Lung (tissue), 12 donors: ENCODE data around the gene FBXL12. TPM values are rescaled to one million over a fixed set of nuclear protein-coding genes. Genes with fewer than 3 reads are reported as not detected.
"Not testable (repeated sequence)": the region's sequence is repeated elsewhere in the genome, so short reads cannot be mapped to it uniquely, and the experiment has no call there.

Experiments used
- ATAC-seq: fragments of 200-7000 bp; cut with Tn5 transposase; one replicate; pipeline ENCODE4 v1.9.1; 2020; ENCODE audit warnings: moderate number of reproducible peaks; ENCODE audit not compliant: insufficient read depth, low FRiP score
- DNase-seq, 3 donors: peaks; one replicate each; pipeline ENCODE4 v3.0.0-alpha.2; 2013 to 2017
- H3K27ac ChIP-seq, 2 donors: one replicate each; pipeline ENCODE4 v1.5.1; 2013; ENCODE audit warnings: mild to moderate bottlenecking in 2 of 2, moderate library complexity in 2 of 2, control low read depth in 1 of 2, inconsistent platforms in 1 of 2, low read depth in 1 of 2, low read length in 1 of 2
- H3K27me3 ChIP-seq, 3 donors: one replicate each; pipeline ENCODE4 v1.5.1; 2013; ENCODE audit warnings: low read length in 2 of 3; ENCODE audit not compliant: control insufficient read depth in 3 of 3, insufficient read depth in 3 of 3
- H3K36me3 ChIP-seq, 4 donors: one replicate each; pipeline ENCODE4 v1.5.1; 2013; ENCODE audit warnings: low read length in 4 of 4, mild to moderate bottlenecking in 1 of 4, moderate library complexity in 1 of 4; ENCODE audit not compliant: control insufficient read depth in 4 of 4, insufficient read depth in 4 of 4
- H3K4me1 ChIP-seq, 5 donors: one replicate each; pipeline ENCODE4 v1.5.1; 2013; ENCODE audit warnings: low read length in 5 of 5, mild to moderate bottlenecking in 2 of 5, moderate library complexity in 1 of 5; ENCODE audit not compliant: control insufficient read depth in 5 of 5, insufficient read depth in 5 of 5
- H3K4me3 ChIP-seq: one replicate; pipeline ENCODE4 v1.5.1; 2013; ENCODE audit warnings: mild to moderate bottlenecking, control low read depth, moderate library complexity
- H3K9ac ChIP-seq, 2 donors: one replicate each; pipeline ENCODE4 v1.5.1; 2013; ENCODE audit warnings: low read length in 2 of 2, control low read depth in 1 of 2; ENCODE audit not compliant: insufficient read depth in 1 of 2
- H3K9me3 ChIP-seq, 4 donors: one replicate each; pipeline ENCODE4 v1.5.1; 2013; ENCODE audit warnings: low read length in 3 of 4, mild to moderate bottlenecking in 1 of 4, moderate library complexity in 1 of 4; ENCODE audit not compliant: control insufficient read depth in 4 of 4, insufficient read depth in 3 of 4
- WGBS, 2 donors: extraction: QIAGEN DNeasy Blood & Tissue Kit; methylation state at CpG; one replicate each; pipeline ENCODE4 v1.1.7; 2013; 5-methylcytosine and 5-hydroxymethylcytosine counted together
- polyA plus RNA-seq, 2 donors: library from polyadenylated mRNA; stranded (reverse); fragments of 200-250 nt; gene quantifications; one replicate each; pipeline ENCODE4 v1.2.1, GENCODE V29; 2013
- total RNA-seq, 2 donors: library from RNA; depleted of rRNA in 1 of 2; stranded (reverse); fragments of >200 nt in 1 of 2; gene quantifications; one replicate each; pipeline ENCODE4 v1.2.1, GENCODE V29; 2014 to 2021
- TF ChIP-seq, protein P1 (sequence below): IDR thresholded peaks from 2 replicates; pipeline ENCODE4 v1.5.1; 2012; ENCODE audit warnings: mild to moderate bottlenecking; ENCODE audit errors: control extremely low read depth, extremely low read depth
- donor health status: control.
- donor health status: control.
- donor health status: Bipolar disorder and iron deficiency.
- donor health status: healthy.
- donor health status: DM: yes; HTN: yes; CAD: no.

The FBXL12 gene
- total and polyA plus RNA-seq, 4 donors: 18.8 to 27.0 (median 24.9) TPM

DNA sequence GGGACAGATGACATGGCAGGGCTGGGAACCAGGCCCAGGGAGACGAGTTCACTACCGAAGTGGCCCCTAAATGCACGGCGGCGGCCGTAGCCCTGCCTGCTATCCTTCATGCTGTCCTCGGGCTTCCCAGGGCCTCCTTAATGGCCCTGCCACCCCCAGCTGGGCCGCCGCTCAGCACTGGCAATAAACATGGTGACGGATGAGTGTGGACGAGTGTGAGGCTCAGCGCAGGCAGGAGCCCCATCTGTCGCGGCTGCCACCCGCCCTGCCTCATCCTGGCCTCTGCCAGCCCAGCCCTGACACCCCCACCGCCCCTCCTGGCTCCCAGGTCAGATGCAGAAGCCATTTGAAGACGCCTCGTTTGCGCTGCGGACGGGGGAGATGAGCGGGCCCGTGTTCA is 29.9 kb upstream of the FBXL12 start:
- no peaks in the 10 kb centered on the region for H3K27me3 ChIP-seq
- H3K27ac ChIP-seq: no peak overlapping the region
- no peak overlapping the region for H3K4me3 ChIP-seq
- H3K4me1 ChIP-seq: no peaks in the 10 kb centered on the region
- TF ChIP-seq, protein P1, sequence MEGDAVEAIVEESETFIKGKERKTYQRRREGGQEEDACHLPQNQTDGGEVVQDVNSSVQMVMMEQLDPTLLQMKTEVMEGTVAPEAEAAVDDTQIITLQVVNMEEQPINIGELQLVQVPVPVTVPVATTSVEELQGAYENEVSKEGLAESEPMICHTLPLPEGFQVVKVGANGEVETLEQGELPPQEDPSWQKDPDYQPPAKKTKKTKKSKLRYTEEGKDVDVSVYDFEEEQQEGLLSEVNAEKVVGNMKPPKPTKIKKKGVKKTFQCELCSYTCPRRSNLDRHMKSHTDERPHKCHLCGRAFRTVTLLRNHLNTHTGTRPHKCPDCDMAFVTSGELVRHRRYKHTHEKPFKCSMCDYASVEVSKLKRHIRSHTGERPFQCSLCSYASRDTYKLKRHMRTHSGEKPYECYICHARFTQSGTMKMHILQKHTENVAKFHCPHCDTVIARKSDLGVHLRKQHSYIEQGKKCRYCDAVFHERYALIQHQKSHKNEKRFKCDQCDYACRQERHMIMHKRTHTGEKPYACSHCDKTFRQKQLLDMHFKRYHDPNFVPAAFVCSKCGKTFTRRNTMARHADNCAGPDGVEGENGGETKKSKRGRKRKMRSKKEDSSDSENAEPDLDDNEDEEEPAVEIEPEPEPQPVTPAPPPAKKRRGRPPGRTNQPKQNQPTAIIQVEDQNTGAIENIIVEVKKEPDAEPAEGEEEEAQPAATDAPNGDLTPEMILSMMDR: no peak
- no peak for DNase-seq
- no peak for ATAC-seq
- 88 to 91% methylated on average over 23 of the region's 23 CpGs for WGBS, 2 donors
- H3K9ac ChIP-seq: no peak overlapping the region
- H3K36me3 ChIP-seq: peaks cover 4 to 55% (median 19%) of the 10 kb centered on the region in 4 donors
- no peaks in the 10 kb centered on the region for H3K9me3 ChIP-seq

DNA sequence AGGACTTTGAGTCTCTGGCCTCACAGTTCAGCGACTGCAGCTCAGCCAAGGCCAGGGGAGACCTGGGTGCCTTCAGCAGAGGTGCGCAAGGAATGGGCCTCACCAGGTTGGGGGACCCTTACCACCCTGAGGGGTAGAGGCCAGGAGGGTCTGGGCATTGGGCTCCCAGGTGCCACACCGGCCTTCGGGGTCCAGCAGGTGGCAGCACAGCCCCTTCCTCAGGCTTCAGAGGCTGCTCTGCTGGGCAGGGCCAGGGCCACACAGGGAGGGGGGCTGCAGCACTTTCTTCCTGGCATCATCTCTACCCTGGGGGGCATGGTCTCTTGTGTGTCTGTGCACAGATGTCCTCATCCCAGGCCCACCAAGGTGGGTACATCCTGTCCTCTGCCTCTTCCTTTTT is 29.2 kb upstream of the FBXL12 start:
- TF ChIP-seq, protein P1: no peak
- DNase-seq (no peak), ATAC-seq (no peak)
- Histone ChIP-seq H3K9ac (no peak overlapping the region), H3K4me3 (no peak overlapping the region), H3K4me1 (no peaks in the 10 kb centered on the region), H3K9me3 (peaks cover 0 to 3% (median 0%) of the 10 kb centered on the region in 4 donors), H3K36me3 (peaks cover 4 to 57% (median 25%) of the 10 kb centered on the region in 4 donors), H3K27me3 (no peaks in the 10 kb centered on the region), H3K27ac (no peak overlapping the region)
- 86 to 87% methylated on average over 4 of the region's 4 CpGs for WGBS, 2 donors

DNA sequence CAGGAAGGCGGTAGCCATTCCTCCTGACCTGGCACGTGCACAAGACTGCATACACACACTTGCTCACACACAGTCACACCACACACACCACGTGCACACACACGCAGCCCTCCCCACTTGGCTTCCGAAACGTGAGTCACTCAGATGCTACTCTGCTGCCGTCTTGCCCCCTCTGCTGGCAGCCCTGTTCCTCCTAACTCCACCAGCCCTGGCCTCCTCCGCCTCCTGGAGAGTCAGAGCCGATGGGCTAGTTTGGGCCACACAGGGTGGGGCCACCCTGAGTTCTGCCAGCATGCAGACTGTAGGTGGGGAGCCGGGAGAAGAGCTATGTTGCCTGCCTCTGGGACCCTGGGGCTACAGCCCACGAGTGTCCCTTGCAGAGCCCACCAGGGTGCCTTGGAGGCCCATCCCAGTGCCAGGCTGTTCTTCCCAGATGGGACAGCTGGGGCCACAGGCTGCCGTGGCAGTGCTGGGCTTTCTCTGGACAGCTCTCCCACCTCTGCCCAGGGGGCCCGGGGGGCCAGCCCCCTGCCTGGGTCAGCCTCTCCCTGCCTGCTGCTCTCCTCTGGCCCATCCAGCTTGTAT is 28.3 kb upstream of the FBXL12 start:
- peaks cover 0 to 3% (median 0%) of the 10 kb centered on the region in 4 donors for H3K9me3 ChIP-seq
- peaks cover 4 to 65% (median 33%) of the 10 kb centered on the region in 4 donors for H3K36me3 ChIP-seq
- ATAC-seq: peak; percentile 9
- H3K4me1 ChIP-seq: peaks cover 0 to 8% (median 0%) of the 10 kb centered on the region in 5 donors
- H3K27me3 ChIP-seq: no peaks in the 10 kb centered on the region
- H3K9ac ChIP-seq: no peak overlapping the region
- 76 to 78% methylated on average over 13 of the region's 13 CpGs for WGBS, 2 donors
- no peak overlapping the region for H3K4me3 ChIP-seq
- H3K27ac ChIP-seq: peak overlapping the region in 1 of 2 donors; percentile 11
- DNase-seq: peak in 1 of 3 donors; percentile 15
- TF ChIP-seq, protein P1: no peak

DNA sequence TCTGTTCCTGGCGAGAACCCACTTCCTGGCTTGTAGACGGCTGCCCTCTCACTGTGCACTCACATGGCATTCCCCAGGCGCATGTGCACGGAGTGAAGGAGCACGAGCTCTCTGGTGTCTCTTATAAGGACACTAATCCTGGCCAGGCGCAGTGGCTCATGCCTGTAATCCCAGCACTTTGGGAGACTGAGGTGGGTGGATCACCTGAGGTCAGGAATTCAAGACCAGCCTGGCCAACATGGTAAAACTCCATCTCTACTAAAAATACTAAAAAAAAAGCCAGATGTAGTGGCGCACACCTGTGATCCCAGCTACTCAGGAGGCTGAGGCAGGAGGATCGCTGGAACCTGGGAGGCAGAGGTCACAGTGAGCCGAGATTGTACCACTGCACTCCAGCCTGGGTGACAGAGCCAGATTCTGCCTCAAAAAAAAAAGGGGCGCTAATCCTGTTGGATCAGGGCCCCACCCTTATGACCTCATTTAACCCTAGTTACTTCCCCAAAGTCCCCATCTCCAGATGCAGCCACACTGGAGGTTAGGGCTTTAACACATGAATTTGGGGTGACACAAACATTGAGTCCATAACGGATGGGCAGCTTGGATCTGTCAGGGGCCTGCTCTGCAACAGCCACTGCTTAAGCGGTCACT is 24.9 kb upstream of the FBXL12 start:
- Histone ChIP-seq H3K36me3 (peaks cover 8 to 60% (median 52%) of the 10 kb centered on the region in 4 donors), H3K4me1 (peaks cover 0 to 19% (median 0%) of the 10 kb centered on the region in 5 donors)
- not testable (repeated sequence) for H3K27me3 ChIP-seq, DNase-seq, H3K9me3 ChIP-seq, H3K27ac ChIP-seq, H3K4me3 ChIP-seq, H3K9ac ChIP-seq, ATAC-seq
- 97 to 98% methylated on average over 12 of the region's 12 CpGs for WGBS, 2 donors
